Upper lobe of left lung (tissue), 6 donors: ENCODE data around the gene PPP1R12B. TPM values are rescaled to one million over a fixed set of nuclear protein-coding genes. Genes with fewer than 3 reads are reported as not detected.
"Not testable (repeated sequence)": the region's sequence is repeated elsewhere in the genome, so short reads cannot be mapped to it uniquely, and the experiment has no call there.

Experiments used
- ATAC-seq, 2 donors: fragments of 200-7000 bp; cut with Tn5 transposase; one replicate each; pipeline ENCODE4 v1.9.1; 2022; ENCODE audit warnings: mild to moderate bottlenecking in 2 of 2, moderate library complexity in 2 of 2; ENCODE audit not compliant: low FRiP score in 2 of 2
- DNase-seq, 2 donors: peaks; one replicate each; pipeline ENCODE4 v3.0.0-alpha.2; 2019 to 2020
- H3K27ac ChIP-seq, 4 donors: fragments of 200-600 bp; sonication (generic); one replicate each; pipeline ENCODE4 v1.5.1; 2016 to 2019
- H3K27me3 ChIP-seq, 4 donors: fragments of 200-600 bp; sonication (generic); one replicate each; pipeline ENCODE4 v1.5.1; 2017 to 2019
- H3K36me3 ChIP-seq, 4 donors: fragments of 200-600 bp; sonication (generic); one replicate each; pipeline ENCODE4 v1.5.1; 2016 to 2019
- H3K4me1 ChIP-seq, 4 donors: fragments of 200-600 bp; sonication (generic); one replicate each; pipeline ENCODE4 v1.5.1; 2018 to 2019
- H3K4me3 ChIP-seq, 4 donors: fragments of 200-600 bp; sonication (generic); one replicate each; pipeline ENCODE4 v1.5.1; 2017 to 2019; ENCODE audit warnings: mild to moderate bottlenecking in 2 of 4, moderate library complexity in 1 of 4
- H3K9me3 ChIP-seq, 4 donors: fragments of 200-600 bp; sonication (generic); one replicate each; pipeline ENCODE4 v1.5.1; 2018 to 2019
- CTCF ChIP-seq, 6 experiments: fragments of 450-650 bp in 4 of 6; fragments of 200-600 bp in 2 of 6; sonication (generic) in 2 of 6; IDR thresholded peaks; one replicate each; pipeline ENCODE4 v1.5.1; 2016 to 2019; ENCODE audit warnings: antibody characterized with exemption in 6 of 6
- EP300 ChIP-seq, 4 donors: sonication (generic); formaldehyde crosslinking; IDR thresholded peaks; one replicate each; pipeline ENCODE4 v1.5.1; 2017; ENCODE audit warnings: antibody characterized with exemption in 4 of 4, control low read depth in 2 of 4
- POLR2A ChIP-seq, 4 donors: fragments of 450-650 bp; IDR thresholded peaks; one replicate each; pipeline ENCODE4 v1.5.1; 2016 to 2017; ENCODE audit warnings: antibody characterized with exemption in 4 of 4, mild to moderate bottlenecking in 2 of 4
- POLR2AphosphoS5 ChIP-seq, 2 donors: sonication (generic); formaldehyde crosslinking; IDR thresholded peaks; one replicate each; pipeline ENCODE4 v1.5.1; 2017; ENCODE audit warnings: antibody characterized with exemption in 2 of 2
- WGBS, 2 donors: methylation state at CpG; one replicate each; pipeline ENCODE4 v1.1.5; 2017 to 2018; 5-methylcytosine and 5-hydroxymethylcytosine counted together
- total RNA-seq, 6 donors: library from RNA; depleted of rRNA in 4 of 6; stranded (reverse); fragments of >200 nt in 4 of 6; gene quantifications; one replicate each; pipeline versions ENCODE4 v1.1.0 to v1.2.1, GENCODE V29; 2016 to 2021
- donor health status: DM: no; HTN: no; CAD: no; lungs with moderate emphysema.
- donor health status: DM: no; HTN: yes; CAD: no; lungs with severe emphysema.

PPP1R12B gene
- total RNA-seq, 6 donors from 2014 or later: 27.6 to 120 (median 40.5) TPM

- DNase-seq: no peak
- no peaks in the 10 kb centered on the region for H3K27me3 ChIP-seq
- no peak for ATAC-seq
- no peaks in the 10 kb centered on the region for H3K36me3 ChIP-seq
- H3K27ac ChIP-seq: no peak overlapping the region
- H3K9me3 ChIP-seq: no peaks in the 10 kb centered on the region
- peaks cover 0 to 5% (median 0%) of the 10 kb centered on the region in 4 donors for H3K4me1 ChIP-seq
- H3K4me3 ChIP-seq: no peak overlapping the region
- TF ChIP-seq POLR2AphosphoS5 (IDR thresholded peaks at IDR 0.05) (no peak), CTCF (IDR thresholded peaks at IDR 0.05) (no peak)
Measured at GRCh38 chr1:202547215-202547614, 198.7 kb downstream of the PPP1R12B start.

- not testable (repeated sequence) for H3K4me3 ChIP-seq, H3K9me3 ChIP-seq, H3K27ac ChIP-seq, DNase-seq, H3K4me1 ChIP-seq, ATAC-seq, H3K36me3 ChIP-seq, H3K27me3 ChIP-seq
- 83 to 89% methylated on average over 1 of the region's 1 CpG for WGBS, 2 donors
Measured at GRCh38 chr1:202550088-202550487, 201.6 kb downstream of the PPP1R12B start.

GRCh38 chr1:202551683-202552082, 203.2 kb downstream of the PPP1R12B start:
- Histone ChIP-seq H3K27ac (no peak overlapping the region), H3K36me3 (no peaks in the 10 kb centered on the region), H3K9me3 (no peaks in the 10 kb centered on the region), H3K4me3 (no peak overlapping the region), H3K4me1 (peaks cover 0 to 6% (median 0%) of the 10 kb centered on the region in 4 donors), H3K27me3 (no peaks in the 10 kb centered on the region)
- no peak for DNase-seq
- TF ChIP-seq EP300 (IDR thresholded peaks at IDR 0.05) (no peak), CTCF (IDR thresholded peaks at IDR 0.05) (no peak), POLR2AphosphoS5 (IDR thresholded peaks at IDR 0.05) (no peak), POLR2A (IDR thresholded peaks at IDR 0.05) (no peak)
- WGBS, 2 donors: 69 to 78% methylated on average over 3 of the region's 3 CpGs
- no peak for ATAC-seq

- H3K36me3 ChIP-seq, ATAC-seq, H3K27me3 ChIP-seq, DNase-seq, H3K4me1 ChIP-seq, H3K9me3 ChIP-seq, H3K4me3 ChIP-seq: not testable (repeated sequence)
- H3K27ac ChIP-seq: peak overlapping the region in 1 of 4 donors; percentile 3
Measured at GRCh38 chr1:202552615-202553014, 204.1 kb downstream of the PPP1R12B start.

- not testable (repeated sequence) for H3K9me3 ChIP-seq, H3K36me3 ChIP-seq, DNase-seq, H3K4me3 ChIP-seq, ATAC-seq, H3K27me3 ChIP-seq, H3K4me1 ChIP-seq
- peak overlapping the region in 1 of 4 donors; percentile 3 for H3K27ac ChIP-seq
- WGBS, 2 donors: 87 to 93% methylated on average over 1 of the region's 1 CpG
Measured at GRCh38 chr1:202553078-202553477, 204.6 kb downstream of the PPP1R12B start.

- H3K27ac ChIP-seq: no peak overlapping the region
- no peaks in the 10 kb centered on the region for H3K9me3 ChIP-seq
- DNase-seq: no peak
- WGBS, 2 donors: 51% methylated on average over 3 of the region's 3 CpGs
- no peaks in the 10 kb centered on the region for H3K36me3 ChIP-seq
- peak in 1 of 2 donors; percentile 90 for ATAC-seq
- H3K27me3 ChIP-seq: no peaks in the 10 kb centered on the region
- TF ChIP-seq POLR2A (IDR thresholded peaks at IDR 0.05): no peak
- H3K4me1 ChIP-seq: peaks cover 0 to 6% (median 0%) of the 10 kb centered on the region in 4 donors
- H3K4me3 ChIP-seq: no peak overlapping the region
Measured at GRCh38 chr1:202553560-202554038, 205.1 kb downstream of the PPP1R12B start.

GRCh38 chr1:202554619-202555018, 206.1 kb downstream of the PPP1R12B start:
- DNase-seq, H3K27me3 ChIP-seq, H3K9me3 ChIP-seq, H3K4me1 ChIP-seq, ATAC-seq, H3K27ac ChIP-seq, H3K36me3 ChIP-seq, H3K4me3 ChIP-seq: not testable (repeated sequence)
- 83 to 85% methylated on average over 4 of the region's 4 CpGs for WGBS, 2 donors

- not testable (repeated sequence) for H3K27me3 ChIP-seq, H3K4me1 ChIP-seq, H3K27ac ChIP-seq, H3K4me3 ChIP-seq, H3K36me3 ChIP-seq, H3K9me3 ChIP-seq, DNase-seq, ATAC-seq
- 88 to 100% methylated on average over 2 to 4 of the region's 4 CpGs for WGBS, 2 donors
Measured at GRCh38 chr1:202556037-202556436, 207.5 kb downstream of the PPP1R12B start.

- not testable (repeated sequence) for H3K27ac ChIP-seq
Measured at GRCh38 chr1:202557662-202558061, 209.2 kb downstream of the PPP1R12B start.

More at GRCh38 chr1:202557662-202558061, 209.2 kb downstream of the PPP1R12B start:
- not testable (repeated sequence) for H3K27me3 ChIP-seq, H3K9me3 ChIP-seq, H3K36me3 ChIP-seq, H3K4me1 ChIP-seq, DNase-seq, H3K4me3 ChIP-seq, ATAC-seq
- WGBS, 2 donors: 76 to 100% methylated on average over 1 of the region's 1 CpG
